Heart left ventricle (tissue), 13 donors: ENCODE data around the gene FBN1.

Experiments
- CTCF ChIP-seq, 12 donors: fragments of 200-600 bp; sonication (generic) in 4 of 12; IDR thresholded peaks; one replicate each; pipeline versions ENCODE4 v1.5.0 to v1.8.0; 2018 to 2022; ENCODE audit warnings: antibody characterized with exemption in 12 of 12, mild to moderate bottlenecking in 5 of 12
- POLR2A ChIP-seq, 2 donors: fragments of 450-650 bp; IDR thresholded peaks; one replicate each; pipeline ENCODE4 v1.6.1; 2017; ENCODE audit warnings: antibody characterized with exemption in 2 of 2, mild to moderate bottlenecking in 2 of 2, moderate library complexity in 2 of 2
- donor health status: ischemic (EF 13 %, LVEDD 7.1; RV severe dilation, severe dysfunction).
- donor health status: DM: no; HTN: yes; CAD: no.
- donor health status: DM: no; HTN: no; CAD: no.
- donor health status: ischemic (EF 25% LVEDD 6.9; RV normal size, moderate dysfunction).
- donor health status: ischemic (EF 25% LVEDD 5.7; RV mildly dilated, moderate dysfunction).
- donor health status: ischemic (EF 35%, LVEDD 5.7; RV mildly dilated, moderate dysfunction).
- donor health status: nonischemic (EF 11% LVEDD 7.7; RV severe dilation, severe dysfunction).
- donor health status: DM: yes; HTN: yes; CAD: no.
- donor health status: PGD.
- donor health status: ischemic (EF 29% LVEDD 5.4; RV normal size, mild dysfunction).
- donor health status: nonischemic (EF 23%, LVEDD 6.1; RV moderate dilation, normal function).

GRCh38 chr15:48672206-48672605, 26.7 kb upstream of the FBN1 start:
- TF ChIP-seq CTCF (IDR thresholded peaks at IDR 0.05): no peak
- no peak for TF ChIP-seq POLR2A (IDR thresholded peaks at IDR 0.05)
